SHP77 (cell line): ENCODE measurements around the gene SCUBE2.
"Not testable (repeated sequence)": the region's sequence is repeated elsewhere in the genome, so short reads cannot be mapped to it uniquely, and the experiment has no call there.

Source experiments
- DNase-seq, 2 experiments: peaks; one replicate each; lab custom pipeline; 2025; lab: John Stamatoyannopoulos, UW

SCUBE2 gene

DNA sequence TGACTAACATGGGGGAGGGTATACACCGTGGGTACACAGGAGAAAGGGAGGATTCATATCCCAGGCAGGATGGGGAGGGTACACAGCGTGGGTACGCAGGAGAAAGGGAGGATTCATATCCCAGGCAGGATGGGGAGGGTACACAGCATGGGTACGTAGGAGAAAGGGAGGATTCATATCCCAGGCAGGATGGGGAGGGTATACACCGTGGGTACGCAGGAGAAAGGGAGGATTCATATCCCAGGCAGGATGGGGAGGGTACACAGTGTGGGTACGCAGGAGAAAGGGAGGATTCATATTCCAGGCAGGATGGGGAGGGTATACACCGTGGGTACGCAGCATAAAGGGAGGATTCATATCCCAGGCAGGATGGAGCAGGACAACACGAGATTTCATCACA lies 51.0 kb downstream of the SCUBE2 start:
- DNase-seq: no peak

- DNase-seq: no peak
These were observed 51.5 kb downstream of the SCUBE2 start for GRCh38 chr11:9039863-9040262.

GRCh38 chr11:9039198-9039597 lies 52.2 kb downstream of the SCUBE2 start:
- no peak for DNase-seq

DNA sequence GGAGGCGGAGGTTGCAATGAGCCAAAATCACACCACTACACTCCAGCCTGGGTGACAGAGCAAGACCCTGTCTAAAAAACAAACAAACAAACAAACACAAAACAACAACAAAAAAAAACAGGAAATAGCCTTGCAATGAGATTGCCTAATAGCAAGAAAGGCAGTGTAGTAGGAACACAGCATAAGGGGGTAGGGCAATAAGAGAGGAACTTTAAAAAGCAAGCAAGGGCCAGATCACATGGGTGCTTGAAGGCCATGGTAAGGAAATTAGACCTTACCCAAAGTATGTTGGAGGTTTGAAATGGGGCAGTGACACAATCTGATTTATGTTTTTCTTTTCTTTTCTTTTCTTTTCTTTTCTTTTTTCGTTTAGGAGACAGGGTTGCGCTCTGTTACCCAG lies 52.9 kb downstream of the SCUBE2 start:
- DNase-seq: no peak

DNA sequence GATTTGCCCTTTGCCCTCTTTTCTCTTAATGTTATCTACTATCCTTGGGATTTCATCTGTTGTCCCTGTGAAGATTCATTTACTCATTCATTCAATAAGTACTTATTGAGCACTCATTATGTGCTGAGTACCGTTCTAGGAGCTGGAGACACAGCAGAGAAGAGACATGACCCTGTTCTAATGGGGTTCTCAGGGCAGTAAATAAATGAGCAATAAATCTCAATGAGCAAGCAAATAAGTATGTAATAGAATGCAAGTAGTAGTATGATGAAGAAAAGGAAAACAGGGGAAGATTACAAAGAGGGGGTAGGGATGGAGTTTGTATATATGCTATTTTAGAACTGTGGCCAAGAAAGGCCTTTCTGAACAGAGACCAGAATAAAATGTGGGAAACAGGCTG lies 53.4 kb downstream of the SCUBE2 start:
- DNase-seq: no peak

DNA sequence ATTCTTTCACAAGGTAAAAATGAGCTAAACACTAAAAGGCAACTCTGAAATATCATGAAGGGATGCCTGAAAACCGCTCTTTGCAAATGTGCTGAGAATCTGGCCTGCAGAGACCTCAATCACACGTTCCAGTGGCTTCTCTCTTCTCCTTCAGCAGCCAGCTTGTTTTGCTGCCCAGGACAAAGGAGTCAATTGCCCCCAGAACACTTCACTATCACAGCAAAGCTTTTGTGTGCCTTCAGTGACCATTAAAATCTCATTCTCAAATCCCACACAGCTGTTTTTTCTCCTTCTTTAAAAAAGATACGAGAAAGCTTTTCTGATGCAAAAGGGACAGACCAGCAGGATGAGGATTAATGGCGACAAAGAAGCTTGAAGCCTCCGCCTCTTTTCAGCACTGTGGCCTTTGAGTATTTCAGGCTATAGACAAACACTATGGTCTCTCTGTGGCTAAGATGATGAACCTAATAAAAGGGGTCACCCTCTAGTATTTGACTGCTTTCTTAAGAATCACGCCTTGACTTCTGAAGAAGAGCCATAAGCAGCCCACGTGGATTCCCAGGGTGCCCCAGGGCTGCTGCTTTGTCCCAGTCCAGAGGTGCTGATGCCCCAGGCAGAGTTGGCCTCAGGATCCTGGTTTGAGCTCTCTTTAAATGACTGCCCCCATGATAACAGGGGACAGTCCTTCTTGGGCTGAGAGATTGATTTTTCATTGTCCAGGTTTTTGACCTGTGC lies 54.2 kb downstream of the SCUBE2 start:
- no peak for DNase-seq

GRCh38 chr11:9030601-9031000 lies 60.8 kb downstream of the SCUBE2 start:
- DNase-seq: no peak

GRCh38 chr11:9029422-9029821 lies 62.0 kb downstream of the SCUBE2 start:
- no peak for DNase-seq

DNA sequence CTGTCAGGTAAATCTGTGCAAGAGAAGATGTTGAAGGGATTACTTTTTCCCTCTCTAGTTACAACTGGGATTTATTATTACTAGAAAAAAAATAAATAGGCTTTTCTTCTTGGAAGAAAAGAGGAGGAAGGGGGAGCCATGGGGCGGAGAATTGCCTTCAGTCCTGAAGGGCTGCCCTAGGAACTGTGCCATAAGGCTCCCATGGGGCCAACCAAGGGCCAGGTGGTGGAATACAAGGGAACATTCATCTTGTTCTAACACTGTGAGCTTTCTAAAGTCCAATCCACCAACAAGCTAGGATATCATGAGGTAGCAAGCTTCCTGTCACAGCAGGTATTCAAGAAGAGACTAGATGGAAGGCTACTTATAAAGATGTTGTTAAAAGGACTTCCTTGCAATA lies 62.8 kb downstream of the SCUBE2 start:
- no peak for DNase-seq

DNA sequence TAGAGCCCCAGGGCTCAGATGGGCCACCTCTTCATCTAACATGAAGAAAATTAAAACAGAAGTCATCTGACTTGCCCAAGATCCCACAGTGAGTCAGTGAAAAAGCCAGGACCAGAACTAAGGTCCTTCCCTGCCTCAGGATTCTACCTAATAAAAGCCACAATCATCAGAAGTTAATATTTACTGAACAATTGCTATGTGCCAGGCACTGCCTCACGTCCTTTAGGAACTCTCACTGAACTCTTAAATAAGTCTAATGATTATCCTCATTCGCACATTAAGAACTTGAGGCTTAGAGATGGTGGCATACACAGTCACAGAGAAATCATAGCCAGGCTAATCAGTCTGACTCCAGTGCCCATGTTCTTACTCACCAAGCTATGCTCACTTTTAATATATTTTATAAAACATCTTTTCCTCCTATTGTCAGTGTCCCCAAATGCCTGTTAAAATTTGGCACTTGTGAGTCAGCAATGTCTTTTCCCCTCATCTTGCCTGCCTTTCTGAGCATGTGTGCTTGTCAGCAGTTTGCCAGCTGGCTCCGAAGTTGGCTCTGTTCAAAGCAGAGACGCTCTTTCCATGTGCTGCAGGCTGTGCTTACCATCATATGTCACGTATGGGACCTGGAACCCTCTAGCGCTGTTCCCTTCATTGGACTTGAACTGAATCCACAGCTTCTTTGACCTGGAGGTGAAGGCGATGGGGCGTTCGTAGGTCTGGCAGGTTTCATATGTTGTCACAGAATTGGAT lies 66.1 kb downstream of the SCUBE2 start:
- DNase-seq: no peak

- DNase-seq: no peak
These were observed 68.3 kb downstream of the SCUBE2 start for GRCh38 chr11:9022961-9023680.

- DNase-seq: no peak
These were observed 70.5 kb downstream of the SCUBE2 start for GRCh38 chr11:9020916-9021315.

DNA sequence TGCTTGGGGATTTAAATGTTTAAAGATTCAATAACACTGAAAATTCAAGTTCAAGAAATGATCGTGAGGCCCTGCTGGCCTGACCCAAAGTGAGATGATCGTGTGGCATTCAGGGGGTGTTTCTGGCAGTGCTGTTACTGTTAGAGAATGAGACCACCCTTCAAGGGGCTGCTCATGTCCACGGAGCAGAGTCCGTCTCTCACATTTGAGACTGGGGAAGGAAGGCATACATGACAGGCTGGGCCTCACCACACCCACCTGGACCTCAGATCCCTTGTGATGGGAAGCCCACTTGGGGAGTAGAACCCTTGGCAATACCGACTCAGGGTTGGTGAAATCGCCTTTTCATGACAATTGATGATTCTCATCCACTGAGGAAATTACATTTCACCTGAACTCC lies 71.5 kb downstream of the SCUBE2 start:
- DNase-seq: no peak

GRCh38 chr11:9017773-9018172 lies 73.6 kb downstream of the SCUBE2 start:
- DNase-seq: no peak

GRCh38 chr11:9016916-9017642 lies 74.3 kb downstream of the SCUBE2 start:
- no peak for DNase-seq

GRCh38 chr11:9015677-9016076 lies 75.7 kb downstream of the SCUBE2 start:
- peak; percentile 14 to 42 for DNase-seq

DNA sequence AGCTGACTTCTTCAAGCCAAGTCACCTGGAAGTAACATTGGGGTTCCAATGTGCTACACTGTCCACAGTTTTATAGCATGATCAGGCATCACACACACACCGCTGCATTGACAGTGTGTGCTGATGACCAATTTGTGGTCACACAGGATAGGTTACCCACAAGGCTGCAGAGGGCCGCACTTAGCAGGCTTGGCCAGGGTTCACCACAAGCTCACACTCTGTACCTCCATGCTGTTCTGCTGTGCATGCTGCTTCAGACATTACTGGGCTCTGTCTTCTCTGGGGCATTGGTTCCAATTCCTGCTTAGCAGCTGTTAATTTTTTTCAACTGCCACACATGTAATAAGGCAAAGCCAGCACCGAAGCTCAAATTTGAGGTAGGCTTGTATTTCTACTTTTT lies 76.6 kb downstream of the SCUBE2 start:
- no peak for DNase-seq

DNA sequence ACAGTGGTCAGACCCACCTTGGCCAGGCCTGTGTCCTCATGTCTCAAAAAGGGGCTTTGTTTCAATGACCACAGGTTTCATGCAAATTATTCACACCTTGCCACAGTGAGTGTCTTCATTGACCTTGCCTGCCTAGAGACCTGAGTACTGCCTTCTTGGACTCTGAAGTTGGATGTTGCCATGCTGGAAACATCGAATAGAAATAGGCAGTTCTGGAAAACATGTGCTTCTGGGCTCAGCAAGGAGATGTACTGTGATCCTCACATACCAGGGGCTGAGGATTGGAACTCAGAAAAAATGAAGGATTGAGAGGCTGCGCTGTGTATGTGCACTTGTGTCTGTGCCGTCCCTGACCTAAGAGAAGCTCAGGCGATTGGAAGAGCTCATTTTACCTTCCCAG lies 78.0 kb downstream of the SCUBE2 start:
- no peak for DNase-seq

GRCh38 chr11:9009538-9009937 lies 81.9 kb downstream of the SCUBE2 start:
- DNase-seq: not testable (repeated sequence)

DNA sequence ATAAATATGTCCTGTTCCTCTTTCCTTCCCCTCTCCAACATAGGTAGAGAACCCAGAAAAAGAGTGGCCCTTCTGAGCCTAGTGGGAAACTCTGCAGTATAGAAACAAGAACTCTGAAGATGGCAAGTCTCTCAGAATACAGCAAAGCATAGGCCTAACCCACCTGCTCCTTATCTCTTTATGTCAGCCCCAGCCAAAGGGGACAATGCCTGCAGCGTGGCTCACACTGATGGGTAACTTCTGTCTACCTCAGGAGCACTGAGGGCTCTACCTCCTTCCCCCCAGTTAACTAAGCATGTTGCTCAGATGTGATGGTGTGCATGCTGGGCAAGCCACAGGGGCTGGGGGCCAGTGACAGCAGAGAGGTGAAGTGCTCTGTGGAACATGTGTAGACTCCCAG lies 82.7 kb downstream of the SCUBE2 start:
- no peak for DNase-seq

GRCh38 chr11:9008011-9008550 lies 83.3 kb downstream of the SCUBE2 start:
- no peak for DNase-seq

- no peak for DNase-seq
These were observed 86.3 kb downstream of the SCUBE2 start for GRCh38 chr11:9005087-9005486.
